GM21381 (cell line): ENCODE results near the gene ASPHD2.
A peak's percentile ranks its signal among the peaks of the same experiment; 100 is the strongest.
"Not testable (repeated sequence)": the region's sequence is repeated elsewhere in the genome, so short reads cannot be mapped to it uniquely, and the experiment has no call there.

ENCODE experiments used
- ATAC-seq: cut with Tn5 transposase; IDR thresholded peaks from one replicate; pipeline ENCODE4 v1.9.1; 2021; ENCODE audit warnings: mild to moderate bottlenecking, moderate library complexity; ENCODE audit not compliant: unreplicated experiment

ASPHD2 gene, protein sequence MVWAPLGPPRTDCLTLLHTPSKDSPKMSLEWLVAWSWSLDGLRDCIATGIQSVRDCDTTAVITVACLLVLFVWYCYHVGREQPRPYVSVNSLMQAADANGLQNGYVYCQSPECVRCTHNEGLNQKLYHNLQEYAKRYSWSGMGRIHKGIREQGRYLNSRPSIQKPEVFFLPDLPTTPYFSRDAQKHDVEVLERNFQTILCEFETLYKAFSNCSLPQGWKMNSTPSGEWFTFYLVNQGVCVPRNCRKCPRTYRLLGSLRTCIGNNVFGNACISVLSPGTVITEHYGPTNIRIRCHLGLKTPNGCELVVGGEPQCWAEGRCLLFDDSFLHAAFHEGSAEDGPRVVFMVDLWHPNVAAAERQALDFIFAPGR

DNA sequence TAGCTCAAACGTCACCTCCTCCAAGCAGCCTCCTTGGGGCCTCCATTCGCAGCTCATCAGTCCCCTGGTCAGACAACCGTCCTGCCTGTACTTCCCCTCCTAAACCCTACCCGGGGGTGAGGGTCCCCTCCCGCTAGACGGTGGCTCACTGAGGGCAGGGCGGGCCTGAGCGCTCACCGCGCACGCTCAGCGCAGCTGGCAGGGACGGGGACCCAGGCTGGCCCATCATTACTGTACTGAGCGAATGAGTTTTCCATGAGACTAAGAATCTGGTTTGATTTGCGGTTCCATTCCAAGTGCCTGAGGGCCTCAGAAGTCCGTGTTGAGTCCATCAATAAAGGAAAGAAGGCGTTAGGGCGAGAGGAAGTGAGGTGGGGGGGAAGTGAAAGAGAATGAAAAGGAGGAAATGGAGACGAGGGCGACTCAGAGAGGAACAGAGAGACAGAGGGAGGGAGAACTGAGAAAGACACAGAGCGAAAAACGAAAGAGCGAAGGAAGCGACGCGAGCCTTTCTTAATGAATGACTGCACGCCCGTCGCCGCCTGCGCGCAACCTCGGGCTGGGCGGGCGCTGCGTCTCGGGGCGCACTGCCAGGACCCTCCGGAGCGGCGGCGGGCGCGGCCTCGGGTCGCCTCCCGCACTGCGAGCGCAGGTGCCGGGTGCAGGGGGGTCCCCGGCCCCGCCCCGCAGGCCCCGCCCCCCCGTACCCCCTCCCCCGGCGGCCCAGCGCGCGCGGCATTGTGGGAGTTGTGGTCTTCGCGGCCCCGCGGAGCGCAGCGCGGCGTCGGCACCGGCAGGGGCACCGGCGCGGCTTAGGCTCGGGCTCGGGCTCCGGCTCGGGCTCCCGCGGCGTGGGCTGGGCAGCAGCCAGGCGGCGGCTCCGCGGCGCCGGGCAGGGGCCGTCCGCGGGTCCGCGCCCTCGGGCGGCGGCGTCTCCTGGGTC is at the start of gene ASPHD2:
Gene ASPHD2 (plus strand): TSS at position 746 of the 943 bp plus-strand sequence. CDS start 4,356 bp downstream, outside the sequence.
- ATAC-seq, result peak; percentile 67

DNA sequence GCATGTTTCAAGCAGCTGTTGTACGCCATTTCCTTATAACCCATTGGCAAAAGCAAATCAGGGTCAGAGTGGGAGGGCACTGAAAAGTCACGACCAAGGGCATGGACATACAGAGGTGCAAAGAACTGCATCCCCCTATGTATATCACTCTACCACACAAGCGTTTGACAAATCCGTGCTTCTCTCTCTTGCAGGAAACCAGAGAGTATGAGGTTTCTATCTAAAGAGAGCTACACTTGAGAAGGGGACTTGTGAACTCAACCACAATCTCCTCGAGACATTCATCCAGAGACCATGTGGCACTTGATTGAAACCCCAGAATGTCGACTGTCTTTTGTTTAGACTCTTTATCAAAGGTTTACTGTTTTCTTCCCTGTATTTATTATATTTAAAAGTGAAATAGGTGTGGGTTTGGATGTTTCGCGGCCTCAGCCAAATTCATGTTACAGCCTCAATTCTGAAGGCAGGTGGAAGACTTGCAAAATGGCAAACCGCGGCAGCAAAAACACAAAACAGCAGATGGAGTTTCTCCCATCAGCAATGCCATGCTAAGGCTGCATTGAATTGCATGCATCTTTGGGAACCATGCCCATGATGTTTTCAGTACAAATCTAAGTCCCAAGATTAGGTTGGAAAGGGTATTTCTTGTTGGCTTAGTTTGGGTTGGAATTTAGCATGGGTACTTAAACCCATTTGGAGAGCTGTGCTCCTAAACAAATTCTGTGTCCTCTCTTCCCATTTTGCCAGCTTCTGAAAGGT is 48.8 kb upstream of the ASPHD2 start:
- ATAC-seq, result no peak

DNA sequence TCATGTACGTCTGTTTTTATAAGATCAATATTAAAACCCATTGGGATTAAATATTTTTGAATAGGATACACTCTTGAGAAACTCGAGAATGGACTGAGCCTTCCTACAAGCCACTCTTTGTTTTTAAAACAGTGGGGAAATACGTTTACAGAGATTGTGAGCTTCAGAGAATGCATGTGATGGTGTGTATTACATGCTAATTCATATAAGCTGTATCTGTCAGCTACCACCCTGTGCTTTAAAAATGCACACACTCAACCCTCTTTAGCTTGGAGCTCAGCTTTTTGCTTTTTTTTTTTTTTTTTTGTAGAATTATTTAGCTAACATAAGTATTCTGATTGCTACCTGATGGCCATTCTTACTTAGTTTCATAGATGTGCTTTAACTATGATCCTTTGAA is 46.3 kb upstream of the ASPHD2 start:
- no peak for ATAC-seq

DNA sequence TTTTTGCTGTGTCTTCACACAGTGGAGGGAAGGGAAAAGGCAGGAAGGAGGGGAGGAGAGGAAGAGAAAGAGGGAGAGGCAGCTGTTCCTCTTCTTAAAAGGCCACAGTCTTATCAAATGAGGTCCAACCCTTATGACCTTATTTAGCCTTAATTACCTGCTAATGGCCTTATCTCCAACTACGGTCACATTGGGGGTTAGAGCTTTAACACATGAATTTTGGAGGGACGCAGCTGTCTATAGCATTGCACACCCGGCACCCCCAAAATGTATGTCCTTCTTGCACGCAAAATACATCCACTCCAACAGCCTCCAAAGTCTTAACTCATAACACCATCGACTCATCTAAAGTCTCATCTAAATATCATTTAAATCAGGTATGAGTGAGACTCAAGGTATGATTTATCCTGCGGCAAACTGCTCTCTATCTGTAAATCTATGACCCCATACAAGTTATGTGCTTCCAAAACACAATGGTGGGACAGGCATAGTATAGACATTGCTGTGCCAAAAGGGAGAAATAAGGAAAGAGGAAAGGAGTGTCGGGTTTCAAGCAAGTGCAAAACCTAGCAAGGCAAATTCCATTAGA is 45.0 kb upstream of the ASPHD2 start:
- ATAC-seq, result no peak

DNA sequence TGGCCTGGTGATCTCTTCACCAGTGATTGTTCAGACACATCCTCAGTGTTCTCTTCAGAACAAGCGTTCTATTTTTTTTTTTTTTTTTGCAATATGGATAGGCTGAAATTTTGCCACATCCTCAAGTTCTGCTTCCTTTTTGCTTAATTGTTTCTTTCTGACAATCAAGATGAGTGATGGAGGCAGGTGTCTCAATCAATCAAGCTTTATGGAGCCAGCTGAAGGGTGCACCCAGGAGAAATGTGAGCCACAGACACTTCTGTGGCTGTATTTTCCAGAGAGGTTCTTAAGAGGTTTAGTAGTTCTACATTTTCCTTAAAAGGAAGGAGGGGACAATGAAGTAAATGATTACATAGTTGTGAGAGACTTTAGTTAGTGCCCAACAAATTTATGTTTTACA is 43.9 kb upstream of the ASPHD2 start:
- ATAC-seq, result no peak

DNA sequence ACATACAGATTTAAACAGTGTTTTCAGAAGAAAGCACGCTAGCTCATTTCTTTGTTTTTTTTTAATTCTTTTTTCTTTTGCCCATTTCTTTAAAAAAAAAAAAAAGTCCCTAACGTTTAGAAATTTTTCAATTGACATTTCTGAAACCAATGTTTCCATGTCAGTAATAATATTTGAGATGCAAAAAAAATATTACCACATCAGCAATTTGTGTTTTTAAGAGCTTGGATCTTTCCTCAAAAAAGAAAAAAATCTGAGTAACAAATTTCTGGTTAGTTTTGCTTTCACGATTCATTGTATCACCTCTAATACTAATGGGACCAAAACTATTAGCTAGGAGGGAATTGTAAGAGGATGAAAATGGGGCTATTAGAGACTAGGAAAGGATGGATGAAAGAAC is 39.9 kb upstream of the ASPHD2 start:
- ATAC-seq, result no peak

DNA sequence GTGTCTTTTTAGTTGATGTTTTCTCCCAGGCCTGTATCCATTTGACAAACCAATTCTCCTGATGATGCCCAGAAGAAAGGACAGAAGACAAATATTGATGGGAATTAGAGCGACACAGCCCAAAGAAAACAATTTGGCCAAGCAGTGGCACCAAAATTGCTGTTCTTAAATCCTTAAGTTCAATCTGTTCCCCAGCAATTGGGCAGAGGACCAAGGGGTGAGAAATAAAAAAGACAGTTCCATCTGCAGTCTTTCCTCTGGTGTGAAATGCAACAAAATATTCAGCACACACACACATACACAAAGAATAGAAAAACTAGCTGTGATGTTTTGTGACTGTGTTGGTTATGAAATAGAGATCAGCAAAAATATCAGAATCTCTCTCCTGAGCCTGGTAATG is 38.0 kb upstream of the ASPHD2 start:
- ATAC-seq, result no peak

DNA sequence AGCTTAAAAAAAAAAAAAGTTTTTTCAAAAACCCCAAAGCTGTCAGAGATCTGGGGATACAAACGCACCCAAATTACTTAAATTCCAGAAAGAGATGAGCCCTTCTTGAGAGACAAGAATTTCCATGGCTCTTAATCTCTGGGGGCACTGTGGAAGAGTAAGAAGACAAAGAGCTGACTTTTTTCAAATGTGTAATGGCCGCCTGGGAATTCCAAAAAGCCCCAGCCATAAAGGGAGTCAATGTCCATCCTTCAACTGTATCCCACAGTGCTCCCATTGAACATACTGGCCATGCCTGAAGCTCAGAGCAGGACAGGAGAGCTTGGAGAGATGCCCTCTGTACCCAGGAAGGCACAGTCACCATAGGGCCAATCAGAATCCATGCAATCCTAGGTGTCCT is 37.4 kb upstream of the ASPHD2 start:
- ATAC-seq, result no peak

DNA sequence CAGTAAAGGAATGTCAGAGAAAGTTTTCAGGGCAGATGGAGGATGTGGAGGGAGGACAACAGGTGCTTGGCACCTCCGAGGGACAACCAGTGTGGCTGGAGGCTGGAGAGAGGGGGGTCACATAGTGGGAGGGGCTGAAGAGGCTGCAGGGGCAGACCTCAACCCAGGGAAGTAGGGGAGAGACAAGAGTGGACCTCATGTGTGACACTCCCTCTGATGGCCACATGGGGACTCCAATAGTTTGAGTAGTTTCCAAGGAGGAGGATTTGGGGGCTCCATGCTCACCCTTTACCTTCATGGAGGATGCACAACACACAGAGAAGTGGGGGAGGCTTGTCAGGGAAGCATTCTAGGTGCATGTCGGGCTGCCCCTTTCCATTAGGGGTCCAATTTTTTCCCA is 35.1 kb upstream of the ASPHD2 start:
- ATAC-seq, result no peak

DNA sequence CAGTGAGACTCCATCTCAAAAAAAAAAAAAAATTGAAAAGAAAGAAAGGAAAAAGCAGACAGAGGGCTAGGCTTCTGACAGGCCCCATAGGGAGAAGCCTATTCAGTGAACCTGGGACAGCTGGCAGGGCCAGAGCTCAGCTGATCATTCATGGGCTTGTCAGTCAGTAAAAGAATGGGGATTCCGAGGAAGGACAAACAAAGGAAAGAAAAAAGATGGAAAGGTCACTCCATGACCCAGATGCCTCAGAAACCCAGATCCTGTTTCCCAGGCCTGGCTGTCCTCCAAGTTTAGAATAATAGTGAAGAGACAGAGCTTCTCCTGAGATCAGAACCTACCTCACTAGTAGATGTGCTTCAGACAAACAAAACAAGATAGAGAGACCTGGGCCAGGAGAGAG is 34.3 kb upstream of the ASPHD2 start:
- no peak for ATAC-seq

DNA sequence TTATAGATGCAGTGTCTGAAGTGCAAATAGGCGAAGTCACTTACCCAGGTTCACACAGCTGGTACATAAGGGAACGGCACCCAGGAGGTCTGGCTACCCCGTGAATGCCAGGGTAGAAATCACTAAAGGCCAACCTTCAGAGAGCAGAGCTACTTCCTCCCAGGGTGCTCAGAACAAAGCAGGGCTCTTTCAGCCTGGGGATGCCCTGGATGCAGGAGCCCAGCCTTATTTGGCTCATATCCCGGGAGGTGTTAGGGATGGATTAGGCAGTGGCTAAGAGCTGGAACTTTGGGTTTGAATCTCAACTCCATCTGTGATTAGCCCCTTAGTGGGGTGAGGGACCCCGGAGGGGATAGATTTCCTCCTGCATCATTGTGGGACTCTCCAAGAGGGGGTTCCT is 33.1 kb upstream of the ASPHD2 start:
- ATAC-seq, result no peak

DNA sequence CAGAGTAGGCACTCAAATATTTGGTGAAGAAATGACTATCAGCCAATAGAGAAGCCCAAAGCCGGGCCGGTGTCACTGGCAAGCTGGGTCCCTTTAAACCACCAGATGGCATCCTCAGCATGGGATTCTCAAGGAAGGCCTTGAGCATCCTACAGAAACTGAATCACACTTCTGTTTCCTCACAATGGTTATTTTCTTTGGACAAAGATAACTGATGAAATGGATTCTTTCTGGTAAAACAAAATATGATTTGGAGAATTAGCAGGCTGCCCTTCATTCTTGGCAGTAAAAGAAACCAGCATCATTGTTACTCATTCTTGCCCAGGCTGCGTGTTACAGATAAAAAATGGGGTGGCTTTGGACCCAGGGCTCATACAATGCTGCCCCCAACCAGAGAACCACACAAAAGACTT is 30.3 kb upstream of the ASPHD2 start:
- ATAC-seq, result no peak

DNA sequence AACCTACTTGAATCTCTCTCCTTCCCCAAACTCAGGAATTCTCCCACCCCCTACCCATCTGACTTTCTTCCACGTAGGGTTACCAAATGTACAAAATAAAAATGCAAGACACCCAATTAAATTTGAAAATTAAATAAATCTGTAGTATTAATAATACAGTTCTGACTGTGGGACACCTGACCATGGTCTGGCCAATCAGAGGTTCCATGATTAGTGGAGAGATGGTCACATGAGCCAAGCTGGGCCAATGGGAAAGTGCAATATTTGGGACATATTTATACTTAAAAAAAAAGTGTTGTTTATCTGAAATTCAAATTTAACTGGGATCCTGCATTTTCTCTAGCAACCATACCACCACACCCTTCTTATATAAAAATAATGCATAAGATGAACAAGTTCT is 29.8 kb upstream of the ASPHD2 start:
- no peak for ATAC-seq

DNA sequence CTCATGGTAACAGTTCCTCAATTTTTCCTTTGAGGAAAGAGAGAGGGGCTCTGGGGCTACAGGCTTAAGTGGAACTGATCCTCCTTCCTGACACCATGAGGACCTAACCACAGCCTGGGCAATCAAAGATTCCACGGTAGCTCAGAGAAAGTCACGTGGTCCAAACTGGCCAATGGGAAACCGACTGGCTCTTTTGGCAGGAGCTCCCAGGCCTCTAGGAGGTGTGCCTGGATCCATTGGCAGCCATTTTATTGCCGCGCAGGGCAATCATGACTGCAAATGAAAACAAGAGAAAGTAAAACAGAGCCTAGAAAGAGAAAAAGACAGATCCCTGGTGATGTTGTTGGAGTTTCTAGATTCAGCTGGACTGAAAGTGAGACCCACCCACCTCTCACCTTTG is 27.3 kb upstream of the ASPHD2 start:
- no peak for ATAC-seq

DNA sequence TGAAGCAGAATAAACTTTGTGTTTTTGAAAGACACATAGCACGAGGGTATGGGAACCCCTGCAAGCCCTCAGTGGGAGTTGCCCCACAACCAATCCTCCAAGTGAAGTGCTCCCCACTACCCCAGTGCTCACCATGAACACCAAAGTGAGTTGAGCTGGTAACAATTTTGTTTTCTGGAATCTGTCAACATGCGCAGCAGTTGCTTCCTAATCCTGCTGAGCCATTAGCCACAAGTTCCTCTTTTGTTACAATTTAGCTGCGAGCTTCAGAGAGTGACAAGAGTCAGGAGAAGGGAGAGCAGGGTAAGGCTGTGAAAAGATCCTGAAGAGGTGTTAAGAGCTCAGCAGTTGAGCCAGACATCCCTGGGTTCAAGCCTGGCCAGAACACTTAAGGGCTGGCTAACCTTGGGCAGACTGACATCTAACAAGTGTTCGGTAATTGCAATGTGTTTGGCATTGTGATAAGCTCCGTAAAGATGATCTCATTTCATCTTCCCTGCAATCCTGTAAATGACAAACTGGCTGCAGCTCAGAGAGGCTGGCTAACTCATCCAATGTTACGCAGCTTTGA is 24.1 kb upstream of the ASPHD2 start:
- no peak for ATAC-seq

DNA sequence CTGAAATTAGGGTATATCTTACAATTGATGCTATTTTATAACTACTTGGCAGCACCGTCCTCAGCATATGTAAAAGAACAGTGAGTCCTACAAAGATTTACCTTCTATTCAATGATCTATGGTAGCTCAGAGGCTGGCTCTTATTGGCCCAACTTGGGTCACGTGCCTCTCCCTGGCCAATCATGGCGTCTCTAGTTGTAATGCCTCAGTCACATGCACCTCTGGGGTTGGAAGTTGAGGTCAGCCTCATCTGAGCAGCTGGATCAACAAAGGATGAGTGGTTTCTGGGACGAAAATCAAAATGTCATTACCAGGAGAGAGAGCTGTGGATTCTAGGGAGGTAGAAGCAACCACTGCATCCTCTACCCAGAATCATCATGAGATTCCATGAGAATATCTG is 22.9 kb upstream of the ASPHD2 start:
- no peak for ATAC-seq

DNA sequence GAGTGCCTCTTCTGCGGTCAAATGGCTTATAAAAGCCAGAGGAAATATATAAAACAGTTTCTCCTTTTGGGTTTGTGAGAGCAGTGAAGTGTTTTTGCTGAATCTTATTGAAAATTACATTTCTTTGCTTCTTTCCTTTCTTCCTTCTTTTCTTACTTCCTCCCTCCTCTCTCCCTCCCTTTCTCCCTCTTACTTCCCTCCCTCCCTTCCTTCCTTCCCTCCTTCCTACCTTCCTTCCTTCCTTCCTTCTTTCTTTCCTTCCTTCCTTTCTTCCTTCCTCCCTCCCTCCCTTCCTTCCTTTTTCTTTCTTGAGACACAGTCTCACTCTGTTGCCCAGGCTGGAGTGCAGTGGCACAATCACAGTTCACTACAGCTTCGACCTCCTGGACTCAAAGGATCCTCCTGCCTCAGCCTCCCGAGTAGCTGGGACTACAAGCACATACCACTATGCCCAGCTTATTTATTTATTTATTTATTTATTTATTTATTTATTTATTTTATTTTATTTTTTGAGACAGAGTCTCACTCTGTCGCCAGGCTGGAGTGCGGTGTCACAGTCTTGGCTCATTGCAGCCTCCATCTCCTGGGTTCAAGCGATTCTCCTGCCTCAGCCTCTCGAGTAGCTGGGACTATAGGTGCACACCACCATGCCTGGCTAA is 20.4 kb upstream of the ASPHD2 start:
- not testable (repeated sequence) for ATAC-seq

DNA sequence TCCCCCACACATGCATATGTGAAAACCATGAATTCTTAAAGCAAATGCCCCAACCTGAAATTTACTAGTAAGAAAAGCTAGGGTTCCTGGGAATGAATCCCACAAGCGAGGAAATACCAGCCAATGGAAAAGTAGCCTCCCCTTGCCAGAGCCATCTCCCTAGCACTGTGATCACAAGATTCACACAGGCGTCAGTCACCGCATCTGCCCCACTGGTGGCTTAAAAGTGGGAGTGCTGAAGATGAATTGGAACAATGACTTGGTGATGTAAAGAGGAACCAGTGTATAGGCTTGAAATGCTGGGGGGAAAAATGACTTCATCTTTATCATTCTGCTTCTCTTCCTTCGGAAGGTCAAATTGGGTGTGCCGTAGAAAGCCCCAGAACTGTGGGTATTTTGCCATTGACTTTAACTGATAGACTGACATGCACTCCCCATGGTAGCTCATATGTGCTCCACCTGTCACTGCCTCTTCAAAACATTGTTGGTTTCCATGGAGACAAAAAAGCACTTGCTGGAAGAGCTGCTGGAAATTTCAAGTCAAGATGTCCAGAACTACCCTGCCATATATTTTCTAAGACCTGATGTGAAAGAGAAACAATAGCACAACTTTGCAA is 19.2 kb upstream of the ASPHD2 start:
- ATAC-seq, result no peak

DNA sequence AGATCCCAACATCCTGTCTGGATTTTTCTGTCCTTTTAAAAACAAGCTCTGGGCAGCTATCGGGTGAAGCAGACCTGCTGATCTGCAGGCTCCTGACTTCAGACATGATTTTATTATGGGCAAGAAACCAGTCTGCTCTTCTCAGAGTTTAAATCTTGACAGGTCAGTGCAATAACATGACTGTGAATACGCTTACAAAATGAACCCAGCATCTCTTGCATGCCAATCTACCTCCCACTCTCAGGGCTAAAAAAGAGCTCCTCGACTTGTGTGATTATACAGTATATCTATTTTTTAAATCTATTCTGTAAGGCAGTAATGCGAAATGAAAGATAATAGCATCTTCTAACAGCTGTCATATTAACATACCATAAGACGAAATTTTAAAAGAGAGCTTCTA is 18.7 kb upstream of the ASPHD2 start:
- ATAC-seq, result no peak

DNA sequence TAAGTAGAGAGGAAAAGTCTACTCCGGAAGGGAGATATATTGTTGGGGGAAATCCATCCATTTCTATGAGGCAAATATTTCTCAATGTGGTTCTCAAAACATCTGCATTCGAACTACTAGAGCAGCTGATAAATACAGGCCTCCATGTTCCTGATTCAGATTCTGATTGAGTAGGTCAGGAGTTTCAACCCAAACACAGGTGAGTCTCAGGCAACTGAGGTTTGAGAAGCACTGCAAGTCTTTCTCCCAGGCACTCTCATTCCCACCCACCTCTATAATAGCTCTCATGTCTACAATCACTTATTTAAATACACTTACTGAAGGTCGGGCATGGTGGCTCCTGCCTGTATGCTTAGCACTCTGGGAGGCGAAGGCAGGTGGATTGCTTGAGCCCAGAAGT is 14.7 kb upstream of the ASPHD2 start:
- no peak for ATAC-seq
